KMS-11 (cell line): ENCODE measurements around the gene EPHA3.

Source experiments
- H2AFZ ChIP-seq: fragments of 200-600 bp; sonication (generic); 2 replicates; pipeline ENCODE4 v1.6.1; 2016; ENCODE audit warnings: antibody characterized with exemption, mixed run types, low read depth
- H3K27ac ChIP-seq: fragments of 200-600 bp; sonication (generic); 2 replicates; pipeline ENCODE4 v1.6.1; 2016; ENCODE audit warnings: mild to moderate bottlenecking, mixed run types
- H3K27me3 ChIP-seq: fragments of 200-600 bp; sonication (generic); 2 replicates; pipeline ENCODE4 v1.6.1; 2017; ENCODE audit warnings: mild to moderate bottlenecking, low read depth, mixed run types, moderate library complexity; ENCODE audit not compliant: insufficient read depth
- H3K36me3 ChIP-seq: fragments of 200-600 bp; sonication (generic); 2 replicates; pipeline ENCODE4 v1.6.1; 2017; ENCODE audit warnings: mild to moderate bottlenecking, mixed run types; ENCODE audit not compliant: insufficient read depth
- H3K4me1 ChIP-seq: fragments of 200-600 bp; sonication (generic); 2 replicates; pipeline ENCODE4 v1.6.1; 2016; ENCODE audit warnings: mild to moderate bottlenecking, low read depth, mixed run types; ENCODE audit not compliant: poor library complexity, severe bottlenecking
- H3K4me2 ChIP-seq: fragments of 200-600 bp; sonication (generic); 2 replicates; pipeline ENCODE4 v1.7.0; 2016; ENCODE audit warnings: mild to moderate bottlenecking, mixed run types
- H3K4me3 ChIP-seq: fragments of 200-600 bp; sonication (generic); IDR thresholded peaks from 2 replicates; pipeline ENCODE4 v1.6.1; 2017; ENCODE audit warnings: low read depth, low read length, mixed read lengths; ENCODE audit not compliant: insufficient read depth
- H3K79me2 ChIP-seq: fragments of 200-600 bp; sonication (generic); 2 replicates; pipeline ENCODE4 v1.6.1; 2016; ENCODE audit warnings: low read depth, mixed run types; ENCODE audit not compliant: insufficient read depth
- H3K9ac ChIP-seq: fragments of 200-600 bp; sonication (generic); 2 replicates; pipeline ENCODE4 v1.6.1; 2016; ENCODE audit warnings: mild to moderate bottlenecking, mixed run types
- H4K20me1 ChIP-seq: fragments of 200-600 bp; sonication (generic); 2 replicates; pipeline ENCODE4 v1.6.1; 2016; ENCODE audit warnings: mild to moderate bottlenecking, mixed run types; ENCODE audit not compliant: insufficient read depth
- TF ChIP-seq, protein P1 (sequence below): fragments of 200-600 bp; sonication (generic); conservative IDR thresholded peaks from 2 replicates; pipeline ENCODE4 v1.6.1; 2017; ENCODE audit warnings: low read depth, mild to moderate bottlenecking, antibody characterized with exemption, low read length, moderate library complexity, mixed read lengths

The EPHA3 gene

DNA sequence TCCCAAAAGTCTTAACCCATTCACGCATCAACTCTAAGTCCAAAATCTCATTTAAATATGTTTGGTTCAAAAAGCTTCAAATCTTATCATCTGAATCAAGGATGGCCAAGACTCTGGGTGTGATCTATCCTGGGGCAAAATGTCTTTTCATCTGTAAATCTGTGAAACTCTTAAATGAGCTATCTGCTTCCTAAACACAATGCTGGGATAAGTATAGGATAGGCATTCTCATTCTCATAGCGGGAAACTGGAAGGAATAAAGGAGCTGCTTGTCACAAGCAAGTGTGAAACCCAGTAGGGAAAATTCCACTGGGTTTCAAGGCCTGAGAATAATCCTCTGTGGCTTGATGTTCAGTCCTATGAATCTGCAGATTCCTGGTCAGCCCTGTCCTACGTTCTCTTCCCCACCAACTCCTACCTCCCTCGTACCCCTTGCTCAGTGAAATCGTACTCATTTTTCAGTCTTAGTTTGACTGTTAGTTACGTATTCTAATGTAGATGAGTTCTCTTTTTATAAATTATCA is 156.7 kb downstream of the EPHA3 start:
- no peak overlapping the region for H3K27ac ChIP-seq
- H3K4me1 ChIP-seq = peaks cover 2% of the 10 kb centered on the region
- no peak overlapping the region for H3K9ac ChIP-seq
- TF ChIP-seq, protein P1, sequence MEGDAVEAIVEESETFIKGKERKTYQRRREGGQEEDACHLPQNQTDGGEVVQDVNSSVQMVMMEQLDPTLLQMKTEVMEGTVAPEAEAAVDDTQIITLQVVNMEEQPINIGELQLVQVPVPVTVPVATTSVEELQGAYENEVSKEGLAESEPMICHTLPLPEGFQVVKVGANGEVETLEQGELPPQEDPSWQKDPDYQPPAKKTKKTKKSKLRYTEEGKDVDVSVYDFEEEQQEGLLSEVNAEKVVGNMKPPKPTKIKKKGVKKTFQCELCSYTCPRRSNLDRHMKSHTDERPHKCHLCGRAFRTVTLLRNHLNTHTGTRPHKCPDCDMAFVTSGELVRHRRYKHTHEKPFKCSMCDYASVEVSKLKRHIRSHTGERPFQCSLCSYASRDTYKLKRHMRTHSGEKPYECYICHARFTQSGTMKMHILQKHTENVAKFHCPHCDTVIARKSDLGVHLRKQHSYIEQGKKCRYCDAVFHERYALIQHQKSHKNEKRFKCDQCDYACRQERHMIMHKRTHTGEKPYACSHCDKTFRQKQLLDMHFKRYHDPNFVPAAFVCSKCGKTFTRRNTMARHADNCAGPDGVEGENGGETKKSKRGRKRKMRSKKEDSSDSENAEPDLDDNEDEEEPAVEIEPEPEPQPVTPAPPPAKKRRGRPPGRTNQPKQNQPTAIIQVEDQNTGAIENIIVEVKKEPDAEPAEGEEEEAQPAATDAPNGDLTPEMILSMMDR = no peak
- no peaks in the 10 kb centered on the region for H3K79me2 ChIP-seq
- H2AFZ ChIP-seq = no peak overlapping the region
- H3K4me2 ChIP-seq = no peak overlapping the region
- no peak overlapping the region for H3K4me3 ChIP-seq
- no peaks in the 10 kb centered on the region for H3K36me3 ChIP-seq
- no peaks in the 10 kb centered on the region for H4K20me1 ChIP-seq
- no peaks in the 10 kb centered on the region for H3K27me3 ChIP-seq

DNA sequence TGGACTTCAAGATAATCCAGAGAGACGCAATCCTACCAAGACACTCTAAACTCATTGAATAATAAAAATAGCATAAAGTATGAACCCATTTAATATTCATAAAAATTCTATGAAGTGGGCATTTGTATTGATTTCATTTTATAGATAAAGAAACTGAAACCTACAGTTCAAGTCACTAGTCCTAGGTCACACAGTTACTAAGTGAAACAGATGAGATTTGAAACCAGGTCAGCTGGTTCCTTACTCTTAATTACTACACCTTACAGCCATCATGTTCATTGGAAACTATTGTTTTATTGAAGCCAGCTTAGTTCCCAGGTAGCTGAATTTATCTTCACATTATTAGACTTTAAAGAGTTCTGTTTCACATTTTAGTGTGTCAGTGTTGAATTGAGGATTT is 158.7 kb downstream of the EPHA3 start:
- TF ChIP-seq, protein P1 = no peak
- Histone ChIP-seq H2AFZ (no peak overlapping the region), H3K4me2 (no peak overlapping the region), H3K27ac (no peak overlapping the region), H3K79me2 (no peaks in the 10 kb centered on the region), H3K27me3 (no peaks in the 10 kb centered on the region), H3K4me1 (peaks cover 2% of the 10 kb centered on the region), H3K36me3 (no peaks in the 10 kb centered on the region), H4K20me1 (no peaks in the 10 kb centered on the region), H3K4me3 (no peak overlapping the region), H3K9ac (no peak overlapping the region)

DNA sequence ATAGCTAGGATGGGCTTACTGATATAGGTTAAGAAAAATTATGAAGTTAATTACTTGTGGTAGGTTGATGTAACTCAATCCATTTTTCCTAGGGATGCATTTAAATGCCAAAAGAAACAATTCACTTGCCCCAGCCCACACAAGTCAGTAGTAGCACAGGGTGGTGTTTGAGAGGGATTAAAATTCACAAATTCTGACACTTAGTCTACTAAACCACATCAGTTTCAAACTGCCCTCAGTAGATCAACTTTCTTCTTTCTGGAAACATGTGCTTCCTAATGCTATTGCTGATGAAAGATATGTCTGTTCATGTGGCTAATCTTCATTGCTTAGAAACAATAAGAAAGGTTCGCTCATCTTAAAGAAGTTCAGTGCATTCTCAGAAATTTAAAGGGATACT is 160.6 kb downstream of the EPHA3 start:
- Histone ChIP-seq H2AFZ (no peak overlapping the region), H3K27me3 (no peaks in the 10 kb centered on the region), H3K9ac (no peak overlapping the region), H3K27ac (no peak overlapping the region), H3K36me3 (no peaks in the 10 kb centered on the region), H3K4me3 (no peak overlapping the region), H3K79me2 (no peaks in the 10 kb centered on the region), H3K4me1 (peaks cover 2% of the 10 kb centered on the region), H4K20me1 (no peaks in the 10 kb centered on the region), H3K4me2 (no peak overlapping the region)
- TF ChIP-seq, protein P1 = no peak

DNA sequence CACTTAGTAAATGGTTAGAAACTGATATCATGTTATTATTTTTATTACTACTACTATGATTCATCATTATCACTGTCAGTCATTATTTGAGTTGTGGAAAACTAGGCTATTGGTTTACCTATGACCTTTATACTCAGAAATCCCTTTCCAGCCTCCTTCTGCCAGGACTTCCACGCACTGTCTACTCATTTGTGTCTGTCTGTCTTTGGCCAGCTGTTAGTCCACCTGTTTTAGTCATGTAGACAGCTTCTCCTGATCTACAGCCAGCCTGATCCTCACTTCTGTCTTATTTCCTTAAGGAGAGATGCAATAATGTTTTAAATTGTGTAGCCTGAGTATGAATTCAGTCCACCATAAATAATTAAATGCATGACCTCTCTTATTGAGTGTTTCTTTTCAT is 162.8 kb downstream of the EPHA3 start:
- Histone ChIP-seq H4K20me1 (no peaks in the 10 kb centered on the region), H3K36me3 (no peaks in the 10 kb centered on the region), H3K4me3 (no peak overlapping the region), H3K4me1 (peaks cover 2% of the 10 kb centered on the region), H2AFZ (no peak overlapping the region), H3K27me3 (no peaks in the 10 kb centered on the region), H3K9ac (no peak overlapping the region), H3K79me2 (no peaks in the 10 kb centered on the region), H3K27ac (no peak overlapping the region), H3K4me2 (no peak overlapping the region)
- TF ChIP-seq, protein P1 = no peak
